ENCODE data around the gene TRRAP. TPM values are rescaled to one million over a fixed set of nuclear protein-coding genes. Genes with fewer than 3 reads are reported as not detected.

The TRRAP gene
- total and polyA plus RNA-seq, 2 experiments from 2014 or later: 14.9 to 58.7 TPM

DNA sequence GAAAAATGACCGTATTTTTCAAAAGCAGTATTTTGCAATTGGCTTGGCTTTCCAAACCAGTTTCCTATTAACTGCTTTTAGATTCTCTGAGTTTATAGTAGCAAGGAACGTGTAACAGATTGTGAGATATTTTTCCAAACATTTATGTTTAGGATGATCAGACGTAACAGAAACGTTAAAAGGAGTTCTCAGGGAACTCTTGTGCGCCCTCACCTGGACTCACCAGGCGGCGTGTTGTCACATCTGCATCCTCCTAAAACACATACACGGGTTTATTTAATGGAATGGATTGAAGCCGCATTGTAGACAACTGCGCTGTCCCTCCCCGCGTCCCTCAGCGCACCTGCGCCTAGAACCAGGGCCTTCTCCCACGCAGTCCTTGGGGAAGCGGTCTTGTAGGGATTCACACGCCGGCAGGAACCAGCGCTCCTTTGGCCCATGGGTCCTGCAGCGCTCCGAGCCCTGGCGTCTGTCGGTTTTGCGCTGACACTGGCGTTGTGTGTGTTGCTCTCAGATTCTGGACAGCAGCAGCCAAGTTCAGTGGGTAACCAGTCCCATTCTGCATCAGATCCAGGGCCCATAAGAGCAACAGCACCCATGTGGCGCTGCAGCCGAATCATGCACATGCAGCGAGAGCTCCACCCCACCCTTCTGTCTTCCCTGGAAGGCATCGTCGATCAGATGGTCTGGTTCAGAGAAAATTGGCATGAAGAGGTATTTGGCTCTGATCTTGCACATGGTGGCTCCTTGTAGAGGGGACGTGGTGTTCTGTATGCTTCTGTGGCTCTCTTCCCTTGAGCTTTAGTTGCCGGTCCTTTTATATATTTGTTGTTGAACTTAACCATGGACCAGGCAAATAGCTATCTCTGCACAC lies 114.9 kb downstream of the TRRAP start:
- TF ChIP-seq, protein P1, sequence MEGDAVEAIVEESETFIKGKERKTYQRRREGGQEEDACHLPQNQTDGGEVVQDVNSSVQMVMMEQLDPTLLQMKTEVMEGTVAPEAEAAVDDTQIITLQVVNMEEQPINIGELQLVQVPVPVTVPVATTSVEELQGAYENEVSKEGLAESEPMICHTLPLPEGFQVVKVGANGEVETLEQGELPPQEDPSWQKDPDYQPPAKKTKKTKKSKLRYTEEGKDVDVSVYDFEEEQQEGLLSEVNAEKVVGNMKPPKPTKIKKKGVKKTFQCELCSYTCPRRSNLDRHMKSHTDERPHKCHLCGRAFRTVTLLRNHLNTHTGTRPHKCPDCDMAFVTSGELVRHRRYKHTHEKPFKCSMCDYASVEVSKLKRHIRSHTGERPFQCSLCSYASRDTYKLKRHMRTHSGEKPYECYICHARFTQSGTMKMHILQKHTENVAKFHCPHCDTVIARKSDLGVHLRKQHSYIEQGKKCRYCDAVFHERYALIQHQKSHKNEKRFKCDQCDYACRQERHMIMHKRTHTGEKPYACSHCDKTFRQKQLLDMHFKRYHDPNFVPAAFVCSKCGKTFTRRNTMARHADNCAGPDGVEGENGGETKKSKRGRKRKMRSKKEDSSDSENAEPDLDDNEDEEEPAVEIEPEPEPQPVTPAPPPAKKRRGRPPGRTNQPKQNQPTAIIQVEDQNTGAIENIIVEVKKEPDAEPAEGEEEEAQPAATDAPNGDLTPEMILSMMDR (conservative IDR thresholded peaks at IDR 0.05; ENCODE audit: low read depth in 2 of 2): peak; percentile 44 to 49
- no peak for TF ChIP-seq EZH2 (IDR thresholded peaks at IDR 0.05; ENCODE audit: low read depth, unreplicated experiment)
- Mint-ChIP-seq H3K4me1 (no peaks in the 10 kb centered on the region), H3K27ac (no peak overlapping the region), H3K36me3 (ENCODE audit: low read depth) (peaks cover 73% of the 10 kb centered on the region), H3K9me3 (no peaks in the 10 kb centered on the region), H3K27me3 (ENCODE audit: insufficient read depth, low read depth, poor library complexity) (peaks cover 10% of the 10 kb centered on the region), H3K4me3 (no peak overlapping the region)
- H3K36me3 ChIP-seq (ENCODE audit: insufficient read depth): peaks cover 24% of the 10 kb centered on the region
- ATAC-seq (peak; percentile 32; the same call in 1 of the 3 replicates), DNase-seq (ENCODE audit: low spot score) (peak; percentile 47)
- H3K27ac ChIP-seq (ENCODE audit: low read depth): no peak overlapping the region
- no peaks in the 10 kb centered on the region for H3K79me2 ChIP-seq (replicated peaks; ENCODE audit: insufficient read depth)
- no peak overlapping the region for H3K4me3 ChIP-seq
- no peaks in the 10 kb centered on the region for H3K9me2 ChIP-seq (ENCODE audit: insufficient read depth)
- H3F3A ChIP-seq (replicated peaks; ENCODE audit: low read depth): no peaks in the 10 kb centered on the region
- H3K4me2 ChIP-seq: no peak overlapping the region
- no peaks in the 10 kb centered on the region for H3K27me3 ChIP-seq (ENCODE audit: insufficient read depth)
- no peaks in the 10 kb centered on the region for H3K4me1 ChIP-seq (ENCODE audit: insufficient read depth)
- H4K20me1 ChIP-seq (replicated peaks; ENCODE audit: insufficient read depth): peaks cover 14% of the 10 kb centered on the region
- no peak overlapping the region for H2AFZ ChIP-seq

DNA sequence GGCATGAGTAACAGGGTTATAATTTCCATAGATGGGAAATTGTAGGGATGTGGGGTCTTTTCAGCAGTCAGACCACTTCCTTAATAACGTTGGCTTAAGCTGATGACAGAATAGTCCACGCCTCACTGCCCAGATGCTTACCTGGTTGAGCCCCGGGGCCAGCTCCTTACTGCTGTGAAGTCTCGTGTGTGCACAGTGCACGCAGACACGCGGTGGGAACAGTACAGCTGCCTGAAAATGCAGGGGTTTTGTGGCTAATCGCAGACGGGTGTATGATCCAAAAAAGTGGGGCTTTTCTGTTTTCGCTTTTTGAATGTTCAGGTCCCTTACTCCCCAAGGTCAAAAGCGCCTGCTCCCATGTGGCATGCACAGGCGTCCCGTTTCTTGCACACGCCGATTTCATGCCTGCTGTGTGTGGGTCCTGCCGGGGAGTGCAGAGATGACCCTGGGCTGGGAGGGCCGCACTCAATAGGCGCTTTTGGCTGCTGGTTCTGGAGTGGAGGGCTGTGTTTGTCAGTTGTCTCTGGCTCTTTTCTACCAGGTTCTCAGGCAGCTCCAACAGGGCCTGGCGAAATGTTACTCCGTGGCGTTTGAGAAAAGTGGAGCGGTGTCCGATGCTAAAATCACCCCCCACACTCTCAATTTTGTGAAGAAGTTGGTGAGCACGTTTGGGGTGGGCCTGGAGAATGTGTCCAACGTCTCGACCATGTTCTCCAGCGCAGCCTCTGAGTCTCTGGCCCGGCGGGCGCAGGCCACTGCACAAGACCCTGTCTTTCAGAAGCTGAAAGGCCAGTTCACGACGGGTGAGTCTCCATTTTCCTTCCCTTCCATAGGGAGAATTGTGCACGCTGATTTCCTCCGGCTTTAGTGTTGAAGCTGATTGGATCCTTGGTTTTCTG lies 116.0 kb downstream of the TRRAP start:
- Histone ChIP-seq H3K4me2 (no peak overlapping the region), H2AFZ (no peak overlapping the region), H3K4me3 (no peak overlapping the region), H3K4me1 (ENCODE audit: insufficient read depth) (no peaks in the 10 kb centered on the region), H3K36me3 (ENCODE audit: insufficient read depth) (peaks cover 20% of the 10 kb centered on the region), H3K9me2 (ENCODE audit: insufficient read depth) (no peaks in the 10 kb centered on the region), H3K27ac (ENCODE audit: low read depth) (no peak overlapping the region), H3K79me2 (replicated peaks; ENCODE audit: insufficient read depth) (no peaks in the 10 kb centered on the region), H4K20me1 (replicated peaks; ENCODE audit: insufficient read depth) (peaks cover 14% of the 10 kb centered on the region), H3F3A (replicated peaks; ENCODE audit: low read depth) (no peaks in the 10 kb centered on the region), H3K27me3 (ENCODE audit: insufficient read depth) (no peaks in the 10 kb centered on the region)
- Mint-ChIP-seq H3K27ac (no peak overlapping the region), H3K9me3 (no peaks in the 10 kb centered on the region), H3K4me3 (no peak overlapping the region), H3K36me3 (ENCODE audit: low read depth) (peaks cover 66% of the 10 kb centered on the region), H3K27me3 (ENCODE audit: insufficient read depth, low read depth, poor library complexity) (peaks cover 9% of the 10 kb centered on the region), H3K4me1 (no peaks in the 10 kb centered on the region)
- ATAC-seq (no peak), DNase-seq (ENCODE audit: low spot score) (no peak)
- TF ChIP-seq ETS1 (IDR thresholded peaks at IDR 0.05): no peak
- TF ChIP-seq EZH2phosphoT487 (IDR thresholded peaks at IDR 0.05; ENCODE audit: unreplicated experiment): no peak
- no peak for TF ChIP-seq JUNB (IDR thresholded peaks at IDR 0.05; ENCODE audit: unreplicated experiment)
- TF ChIP-seq ZNF331 (CRISPR knock-in tag; IDR thresholded peaks at IDR 0.05; ENCODE audit: low read depth): no peak
- no peak for TF ChIP-seq STAT1 (IDR thresholded peaks at IDR 0.05; ENCODE audit: unreplicated experiment)
- no peak for TF ChIP-seq CREB1 (CRISPR knock-in tag; IDR thresholded peaks at IDR 0.05; ENCODE audit: low read depth)
- TF ChIP-seq, protein P2, sequence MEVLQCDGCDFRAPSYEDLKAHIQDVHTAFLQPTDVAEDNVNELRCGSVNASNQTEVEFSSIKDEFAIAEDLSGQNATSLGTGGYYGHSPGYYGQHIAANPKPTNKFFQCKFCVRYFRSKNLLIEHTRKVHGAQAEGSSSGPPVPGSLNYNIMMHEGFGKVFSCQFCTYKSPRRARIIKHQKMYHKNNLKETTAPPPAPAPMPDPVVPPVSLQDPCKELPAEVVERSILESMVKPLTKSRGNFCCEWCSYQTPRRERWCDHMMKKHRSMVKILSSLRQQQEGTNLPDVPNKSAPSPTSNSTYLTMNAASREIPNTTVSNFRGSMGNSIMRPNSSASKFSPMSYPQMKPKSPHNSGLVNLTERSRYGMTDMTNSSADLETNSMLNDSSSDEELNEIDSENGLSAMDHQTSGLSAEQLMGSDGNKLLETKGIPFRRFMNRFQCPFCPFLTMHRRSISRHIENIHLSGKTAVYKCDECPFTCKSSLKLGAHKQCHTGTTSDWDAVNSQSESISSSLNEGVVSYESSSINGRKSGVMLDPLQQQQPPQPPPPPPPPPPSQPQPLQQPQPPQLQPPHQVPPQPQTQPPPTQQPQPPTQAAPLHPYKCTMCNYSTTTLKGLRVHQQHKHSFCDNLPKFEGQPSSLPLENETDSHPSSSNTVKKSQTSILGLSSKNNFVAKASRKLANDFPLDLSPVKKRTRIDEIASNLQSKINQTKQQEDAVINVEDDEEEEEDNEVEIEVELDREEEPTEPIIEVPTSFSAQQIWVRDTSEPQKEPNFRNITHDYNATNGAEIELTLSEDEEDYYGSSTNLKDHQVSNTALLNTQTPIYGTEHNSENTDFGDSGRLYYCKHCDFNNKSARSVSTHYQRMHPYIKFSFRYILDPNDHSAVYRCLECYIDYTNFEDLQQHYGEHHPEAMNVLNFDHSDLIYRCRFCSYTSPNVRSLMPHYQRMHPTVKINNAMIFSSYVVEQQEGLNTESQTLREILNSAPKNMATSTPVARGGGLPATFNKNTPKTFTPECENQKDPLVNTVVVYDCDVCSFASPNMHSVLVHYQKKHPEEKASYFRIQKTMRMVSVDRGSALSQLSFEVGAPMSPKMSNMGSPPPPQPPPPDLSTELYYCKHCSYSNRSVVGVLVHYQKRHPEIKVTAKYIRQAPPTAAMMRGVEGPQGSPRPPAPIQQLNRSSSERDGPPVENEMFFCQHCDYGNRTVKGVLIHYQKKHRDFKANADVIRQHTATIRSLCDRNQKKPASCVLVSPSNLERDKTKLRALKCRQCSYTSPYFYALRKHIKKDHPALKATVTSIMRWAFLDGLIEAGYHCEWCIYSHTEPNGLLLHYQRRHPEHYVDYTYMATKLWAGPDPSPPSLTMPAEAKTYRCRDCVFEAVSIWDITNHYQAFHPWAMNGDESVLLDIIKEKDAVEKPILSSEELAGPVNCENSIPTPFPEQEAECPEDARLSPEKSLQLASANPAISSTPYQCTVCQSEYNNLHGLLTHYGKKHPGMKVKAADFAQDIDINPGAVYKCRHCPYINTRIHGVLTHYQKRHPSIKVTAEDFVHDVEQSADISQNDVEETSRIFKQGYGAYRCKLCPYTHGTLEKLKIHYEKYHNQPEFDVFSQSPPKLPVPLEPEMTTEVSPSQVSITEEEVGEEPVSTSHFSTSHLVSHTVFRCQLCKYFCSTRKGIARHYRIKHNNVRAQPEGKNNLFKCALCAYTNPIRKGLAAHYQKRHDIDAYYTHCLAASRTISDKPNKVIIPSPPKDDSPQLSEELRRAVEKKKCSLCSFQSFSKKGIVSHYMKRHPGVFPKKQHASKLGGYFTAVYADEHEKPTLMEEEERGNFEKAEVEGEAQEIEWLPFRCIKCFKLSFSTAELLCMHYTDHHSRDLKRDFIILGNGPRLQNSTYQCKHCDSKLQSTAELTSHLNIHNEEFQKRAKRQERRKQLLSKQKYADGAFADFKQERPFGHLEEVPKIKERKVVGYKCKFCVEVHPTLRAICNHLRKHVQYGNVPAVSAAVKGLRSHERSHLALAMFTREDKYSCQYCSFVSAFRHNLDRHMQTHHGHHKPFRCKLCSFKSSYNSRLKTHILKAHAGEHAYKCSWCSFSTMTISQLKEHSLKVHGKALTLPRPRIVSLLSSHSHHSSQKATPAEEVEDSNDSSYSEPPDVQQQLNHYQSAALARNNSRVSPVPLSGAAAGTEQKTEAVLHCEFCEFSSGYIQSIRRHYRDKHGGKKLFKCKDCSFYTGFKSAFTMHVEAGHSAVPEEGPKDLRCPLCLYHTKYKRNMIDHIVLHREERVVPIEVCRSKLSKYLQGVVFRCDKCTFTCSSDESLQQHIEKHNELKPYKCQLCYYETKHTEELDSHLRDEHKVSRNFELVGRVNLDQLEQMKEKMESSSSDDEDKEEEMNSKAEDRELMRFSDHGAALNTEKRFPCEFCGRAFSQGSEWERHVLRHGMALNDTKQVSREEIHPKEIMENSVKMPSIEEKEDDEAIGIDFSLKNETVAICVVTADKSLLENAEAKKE (CRISPR knock-in tag; IDR thresholded peaks at IDR 0.05): no peak

Measured in GM23338 (cell line).